ENCODE data around the gene INCENP. TPM values are rescaled to one million over a fixed set of nuclear protein-coding genes. Genes with fewer than 3 reads are reported as not detected.

INCENP gene
- total RNA-seq, 2 donors from 2014 or later: 35.1 to 93.4 TPM

- H3K9ac ChIP-seq (ENCODE audit: low read depth in 2 of 2, low read length in 2 of 2): no peak overlapping the region
- no peaks in the 10 kb centered on the region for H3K4me1 ChIP-seq
- intact Hi-C loops (cut with DNase I): no loop called here
- H3K9me3 ChIP-seq: no peaks in the 10 kb centered on the region
- DNase-seq: no peak
- no peak overlapping the region for H3K27ac ChIP-seq
- no peak overlapping the region for H3K4me3 ChIP-seq
- no peaks in the 10 kb centered on the region for H3K36me3 ChIP-seq
- peaks cover 3% of the 10 kb centered on the region for H3K27me3 ChIP-seq
- TF ChIP-seq CTCF (IDR thresholded peaks at IDR 0.05): no peak
Measured at GRCh38 chr11:62179995-62180394, 56.2 kb downstream of the INCENP start.

DNA sequence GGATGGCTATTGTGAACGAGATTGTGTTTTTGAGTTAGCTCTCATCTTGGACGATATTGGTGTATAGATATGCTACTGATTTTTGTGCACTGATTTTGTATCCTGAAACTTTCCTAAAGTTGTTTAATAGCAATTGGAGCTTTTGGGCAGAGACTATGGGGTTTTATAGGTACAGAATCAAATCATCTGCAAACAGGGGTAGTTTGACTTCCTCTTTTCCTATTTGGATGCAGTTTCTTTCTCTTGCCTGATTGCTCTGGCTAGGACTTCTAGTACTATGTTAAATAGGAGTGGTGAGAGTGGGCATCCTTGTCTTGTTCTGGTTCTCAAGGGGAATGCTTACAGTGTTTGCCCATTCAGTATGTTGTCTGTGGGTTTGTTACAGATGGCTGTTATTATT, 57.3 kb downstream of the INCENP start:
- TF ChIP-seq CTCF (IDR thresholded peaks at IDR 0.05): no peak
- Histone ChIP-seq H3K4me3 (no peak overlapping the region), H3K27ac (no peak overlapping the region), H3K36me3 (no peaks in the 10 kb centered on the region), H3K4me1 (no peaks in the 10 kb centered on the region), H3K9ac (ENCODE audit: low read depth in 2 of 2, low read length in 2 of 2) (no peak overlapping the region), H3K27me3 (no peaks in the 10 kb centered on the region), H3K9me3 (no peaks in the 10 kb centered on the region)
- intact Hi-C loops (cut with DNase I): no loop called here
- no peak for DNase-seq

DNA sequence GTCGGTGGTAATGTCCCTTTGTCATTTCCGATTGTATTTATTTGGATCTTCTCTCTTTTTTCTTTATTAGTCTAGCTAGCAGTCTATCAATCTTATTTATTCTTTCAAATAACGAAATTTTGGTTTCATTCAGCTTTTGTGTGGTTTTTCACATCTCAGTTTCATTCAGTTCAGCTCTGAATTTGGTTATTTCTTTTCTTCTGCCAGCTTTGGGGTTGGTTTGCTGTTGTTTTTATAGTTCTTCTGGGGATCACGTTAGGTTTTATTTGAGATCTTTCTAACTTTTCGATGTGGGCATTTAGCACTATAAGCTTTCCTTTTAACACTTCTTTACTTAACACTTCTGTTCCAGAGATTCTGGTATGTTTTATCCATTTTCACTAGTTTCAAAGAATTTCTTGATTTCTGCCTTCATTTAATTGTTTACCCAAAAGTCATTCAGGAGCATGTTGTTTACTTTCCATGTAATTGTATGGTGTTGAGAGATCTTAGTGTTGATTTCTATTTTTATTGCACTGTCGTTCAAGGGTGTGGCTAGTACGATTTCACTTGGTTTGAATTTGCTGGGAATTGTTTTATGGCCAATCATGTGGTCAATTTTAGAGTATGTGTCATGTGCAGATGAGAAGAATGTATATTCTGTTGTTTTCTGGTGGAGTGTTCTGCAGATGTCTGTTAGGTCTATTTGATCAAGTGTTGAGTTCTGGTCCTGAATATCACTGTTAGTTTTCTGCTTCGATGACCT, 58.5 kb downstream of the INCENP start:
- H3K27me3 ChIP-seq: no peaks in the 10 kb centered on the region
- H3K9me3 ChIP-seq: no peaks in the 10 kb centered on the region
- no peak for TF ChIP-seq CTCF (IDR thresholded peaks at IDR 0.05)
- H3K4me1 ChIP-seq: no peaks in the 10 kb centered on the region
- H3K27ac ChIP-seq: no peak overlapping the region
- intact Hi-C loops (cut with DNase I): no loop called here
- DNase-seq: peak; percentile 23
- H3K9ac ChIP-seq (ENCODE audit: low read depth in 2 of 2, low read length in 2 of 2): no peak overlapping the region
- H3K4me3 ChIP-seq: no peak overlapping the region
- no peaks in the 10 kb centered on the region for H3K36me3 ChIP-seq

DNA sequence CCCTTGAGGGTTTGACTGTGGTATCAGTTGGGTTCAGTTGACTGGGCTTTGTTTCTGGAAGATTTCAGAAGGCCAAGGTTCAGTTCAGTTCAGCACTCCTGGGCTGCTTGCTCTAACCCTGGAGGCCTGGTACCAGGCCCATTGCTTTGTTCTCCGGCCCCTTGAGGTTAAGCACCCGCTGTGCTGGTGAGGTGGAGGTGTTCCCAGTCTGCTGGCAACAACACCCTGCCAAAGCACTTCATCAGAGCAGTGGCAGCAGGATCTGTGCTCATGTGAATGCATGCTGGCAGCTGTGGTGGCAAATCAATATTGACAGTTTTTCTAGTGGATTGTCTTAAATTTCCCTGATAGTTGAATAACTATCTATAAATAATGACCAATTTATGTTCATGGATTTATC, 62.4 kb downstream of the INCENP start:
- no peaks in the 10 kb centered on the region for H3K4me1 ChIP-seq
- no peaks in the 10 kb centered on the region for H3K27me3 ChIP-seq
- H3K9me3 ChIP-seq: no peaks in the 10 kb centered on the region
- no peak for TF ChIP-seq CTCF (IDR thresholded peaks at IDR 0.05)
- no peak overlapping the region for H3K27ac ChIP-seq
- H3K4me3 ChIP-seq: no peak overlapping the region
- H3K36me3 ChIP-seq: no peaks in the 10 kb centered on the region
- no peak for DNase-seq
- H3K9ac ChIP-seq (ENCODE audit: low read depth in 2 of 2, low read length in 2 of 2): no peak overlapping the region
- intact Hi-C loops (cut with DNase I): no loop called here

DNA sequence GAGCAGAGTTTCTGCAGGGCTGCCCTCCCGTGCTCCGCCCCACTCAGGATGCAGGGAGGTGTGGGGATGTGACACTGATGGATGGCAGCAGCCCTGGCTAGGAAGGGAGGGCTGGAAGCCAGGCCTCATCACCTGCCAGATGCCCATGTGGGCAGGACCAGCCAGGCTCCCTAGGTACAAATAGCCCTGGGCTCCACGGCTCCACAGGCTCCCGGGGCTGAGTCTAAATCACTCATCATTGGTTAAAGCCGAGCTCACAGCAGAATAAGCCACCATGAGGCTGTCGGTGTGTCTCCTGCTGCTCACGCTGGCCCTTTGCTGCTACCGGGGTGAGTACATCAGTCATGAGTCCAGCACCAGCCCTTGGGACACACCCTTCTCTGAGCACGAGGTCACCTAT, 66.2 kb downstream of the INCENP start, which contains the start of gene SCGB1D1:
Gene SCGB1D1, plus strand, starts transcription at position 206 of the 400 bp plus-strand sequence. Its CDS starts 69 bp downstream, at position 275.
- no peak for TF ChIP-seq CTCF (IDR thresholded peaks at IDR 0.05)
- Histone ChIP-seq H3K9me3 (no peaks in the 10 kb centered on the region), H3K27me3 (no peaks in the 10 kb centered on the region), H3K4me1 (no peaks in the 10 kb centered on the region), H3K36me3 (no peaks in the 10 kb centered on the region), H3K4me3 (no peak within 1 kb of the TSS), H3K9ac (ENCODE audit: low read depth in 2 of 2, low read length in 2 of 2) (no peak within 1 kb of the TSS), H3K27ac (no peak within 1 kb of the TSS)
- no peak for DNase-seq
- intact Hi-C loops (cut with DNase I): no loop called here
